Neutrophil (primary cell): ENCODE results near the gene SCP2.

Experiments used
- H3K27ac ChIP-seq: fragments of 200-600 bp; sonication (generic); 2 replicates; pipeline ENCODE4 v1.5.1; 2016; ENCODE audit warnings: mild to moderate bottlenecking, moderate library complexity
- H3K27me3 ChIP-seq: fragments of 200-600 bp; sonication (generic); 2 replicates; pipeline ENCODE4 v1.6.0; 2016; ENCODE audit warnings: mild to moderate bottlenecking
- H3K36me3 ChIP-seq: fragments of 200-600 bp; sonication (generic); 2 replicates; pipeline ENCODE4 v1.5.1; 2017
- H3K4me1 ChIP-seq, 2 experiments: fragments of 200-600 bp in 1 of 2; sonication (generic) in 1 of 2; 1 replicate in 1 of 2; 2 replicates in 1 of 2; pipeline versions ENCODE4 v1.5.1 to v1.6.1; 2013 to 2016; ENCODE audit warnings: low read depth in 1 of 2, low read length in 1 of 2, mild to moderate bottlenecking in 1 of 2, moderate library complexity in 1 of 2; ENCODE audit not compliant: control insufficient read depth in 1 of 2, insufficient read depth in 1 of 2
- H3K4me3 ChIP-seq, 2 experiments: fragments of 200-600 bp in 1 of 2; sonication (generic) in 1 of 2; 1 replicate in 1 of 2; 2 replicates in 1 of 2; pipeline ENCODE4 v1.5.1; 2013 to 2016; ENCODE audit warnings: low read depth in 1 of 2, low read length in 1 of 2, mild to moderate bottlenecking in 1 of 2, moderate library complexity in 1 of 2
- H3K9me3 ChIP-seq: fragments of 200-600 bp; sonication (generic); 2 replicates; pipeline ENCODE4 v1.5.1; 2016
- TF ChIP-seq, protein P1 (sequence below): fragments of 200-600 bp; sonication (generic); IDR thresholded peaks from 2 replicates; pipeline ENCODE4 v1.5.1; 2016; ENCODE audit warnings: antibody characterized with exemption

The SCP2 gene

DNA sequence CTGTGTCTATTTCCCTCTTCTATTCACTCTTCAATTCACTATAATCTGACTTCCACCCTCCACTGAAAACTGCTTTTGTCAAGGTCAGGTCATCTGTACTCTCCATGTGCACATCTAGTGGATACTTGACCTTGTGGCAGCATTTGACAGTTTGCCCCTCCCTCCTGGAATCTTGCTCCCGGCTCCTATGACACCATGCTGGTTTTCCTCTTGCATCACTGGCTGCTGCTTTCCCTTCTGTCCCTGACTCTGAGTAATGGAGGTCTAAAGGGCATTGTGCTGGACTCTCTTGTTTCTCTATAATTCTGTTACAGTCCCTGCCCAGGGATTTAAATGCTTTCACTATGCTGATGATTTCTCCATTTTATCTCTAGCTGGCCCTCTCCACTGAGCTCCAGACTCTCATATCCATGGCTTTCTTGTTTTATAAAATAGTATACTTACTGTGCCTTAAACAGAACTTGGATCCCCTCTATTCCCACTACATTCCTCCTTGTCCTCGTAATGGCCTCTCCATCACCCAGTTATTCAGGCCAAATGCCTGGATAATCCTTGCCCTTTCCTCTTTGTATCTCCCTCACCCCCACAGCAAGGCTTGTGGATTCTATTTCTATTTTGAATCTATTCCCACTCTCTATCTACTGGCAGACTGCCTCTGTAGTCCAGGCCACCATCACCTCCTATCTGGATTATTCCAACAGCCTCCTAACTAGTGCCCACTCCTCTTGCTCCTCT lies 98.1 kb downstream of the SCP2 start:
- Histone ChIP-seq H3K27ac (no peak overlapping the region), H3K4me3 (no peak overlapping the region), H3K4me1 (peaks cover 27 to 28% of the 10 kb centered on the region in 2 experiments), H3K27me3 (no peaks in the 10 kb centered on the region), H3K36me3 (peaks cover 17% of the 10 kb centered on the region), H3K9me3 (no peaks in the 10 kb centered on the region)
- TF ChIP-seq, protein P1, sequence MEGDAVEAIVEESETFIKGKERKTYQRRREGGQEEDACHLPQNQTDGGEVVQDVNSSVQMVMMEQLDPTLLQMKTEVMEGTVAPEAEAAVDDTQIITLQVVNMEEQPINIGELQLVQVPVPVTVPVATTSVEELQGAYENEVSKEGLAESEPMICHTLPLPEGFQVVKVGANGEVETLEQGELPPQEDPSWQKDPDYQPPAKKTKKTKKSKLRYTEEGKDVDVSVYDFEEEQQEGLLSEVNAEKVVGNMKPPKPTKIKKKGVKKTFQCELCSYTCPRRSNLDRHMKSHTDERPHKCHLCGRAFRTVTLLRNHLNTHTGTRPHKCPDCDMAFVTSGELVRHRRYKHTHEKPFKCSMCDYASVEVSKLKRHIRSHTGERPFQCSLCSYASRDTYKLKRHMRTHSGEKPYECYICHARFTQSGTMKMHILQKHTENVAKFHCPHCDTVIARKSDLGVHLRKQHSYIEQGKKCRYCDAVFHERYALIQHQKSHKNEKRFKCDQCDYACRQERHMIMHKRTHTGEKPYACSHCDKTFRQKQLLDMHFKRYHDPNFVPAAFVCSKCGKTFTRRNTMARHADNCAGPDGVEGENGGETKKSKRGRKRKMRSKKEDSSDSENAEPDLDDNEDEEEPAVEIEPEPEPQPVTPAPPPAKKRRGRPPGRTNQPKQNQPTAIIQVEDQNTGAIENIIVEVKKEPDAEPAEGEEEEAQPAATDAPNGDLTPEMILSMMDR, result no peak

DNA sequence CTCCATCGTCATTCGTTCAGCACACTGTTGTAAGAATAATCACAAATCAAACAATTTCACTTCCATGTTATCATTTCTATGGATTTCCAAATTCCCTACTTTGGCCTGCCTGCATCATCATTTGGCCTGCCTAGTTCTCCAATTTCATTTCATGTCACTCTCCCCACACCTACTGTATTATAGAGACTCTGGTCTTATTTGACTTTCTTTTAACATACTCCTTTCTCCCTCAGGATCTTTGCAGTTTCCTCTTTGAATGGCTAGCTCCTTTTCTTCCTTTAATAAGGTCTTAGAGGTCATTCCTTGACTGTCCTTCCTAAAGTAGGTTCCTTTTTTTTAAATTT lies 98.7 kb downstream of the SCP2 start:
- Histone ChIP-seq H3K27ac (no peak overlapping the region), H3K36me3 (peaks cover 17% of the 10 kb centered on the region), H3K4me1 (peaks cover 27 to 28% of the 10 kb centered on the region in 2 experiments), H3K4me3 (no peak overlapping the region), H3K9me3 (no peaks in the 10 kb centered on the region), H3K27me3 (no peaks in the 10 kb centered on the region)
- TF ChIP-seq, protein P1, result no peak

GRCh38 chr1:53026254-53026653 lies 99.2 kb downstream of the SCP2 start:
- no peak overlapping the region for H3K27ac ChIP-seq
- H3K4me1 ChIP-seq, result peaks cover 27 to 28% of the 10 kb centered on the region in 2 experiments
- TF ChIP-seq, protein P1, result no peak
- peaks cover 17% of the 10 kb centered on the region for H3K36me3 ChIP-seq
- H3K27me3 ChIP-seq, result no peaks in the 10 kb centered on the region
- no peak overlapping the region for H3K4me3 ChIP-seq
- H3K9me3 ChIP-seq, result no peaks in the 10 kb centered on the region

DNA sequence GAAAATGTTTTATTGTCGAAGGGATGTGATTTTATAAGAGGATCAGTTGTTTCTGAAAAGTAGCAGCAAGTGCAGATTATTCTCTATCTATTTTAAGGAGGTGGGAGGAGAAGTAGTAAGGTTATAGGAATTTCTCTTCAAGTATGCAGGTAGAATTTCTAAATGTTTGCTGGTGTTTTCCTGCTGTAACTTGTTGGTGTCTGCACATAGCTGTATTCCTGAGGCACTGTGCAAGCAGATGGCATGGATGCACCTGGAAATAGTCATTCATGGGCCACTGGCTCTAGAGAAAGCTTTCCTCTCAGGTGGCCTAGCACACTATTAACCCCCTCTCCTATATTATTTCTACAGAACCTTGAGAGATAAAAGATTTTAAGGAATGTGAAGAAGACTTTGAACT lies 104.7 kb downstream of the SCP2 start:
- peaks cover 29% of the 10 kb centered on the region for H3K36me3 ChIP-seq
- TF ChIP-seq, protein P1, result no peak
- no peak overlapping the region for H3K27ac ChIP-seq
- H3K4me3 ChIP-seq, result no peak overlapping the region
- H3K9me3 ChIP-seq, result no peaks in the 10 kb centered on the region
- H3K4me1 ChIP-seq, result no peaks in the 10 kb centered on the region
- H3K27me3 ChIP-seq, result no peaks in the 10 kb centered on the region

- Histone ChIP-seq H3K4me1 (no peaks in the 10 kb centered on the region), H3K9me3 (no peaks in the 10 kb centered on the region), H3K36me3 (peaks cover 44% of the 10 kb centered on the region), H3K4me3 (no peak overlapping the region), H3K27ac (no peak overlapping the region), H3K27me3 (no peaks in the 10 kb centered on the region)
- TF ChIP-seq, protein P1, result no peak
Measured at GRCh38 chr1:53037159-53037558, 110.1 kb downstream of the SCP2 start.
